PFSK-1 (cell line): ENCODE measurements around the gene AJM1.

Experiments used
- POLR2AphosphoS5 ChIP-seq: IDR thresholded peaks from 2 replicates; pipeline ENCODE4 v1.6.1; 2012; ENCODE audit warnings: low read depth, mild to moderate bottlenecking, control low read depth, low read length, moderate library complexity
- SIN3A ChIP-seq: IDR thresholded peaks from 2 replicates; pipeline ENCODE4 v1.6.1; 2012; ENCODE audit warnings: mild to moderate bottlenecking, low read length, moderate library complexity, borderline replicate concordance; ENCODE audit not compliant: insufficient read depth
- TAF1 ChIP-seq: IDR thresholded peaks from 2 replicates; pipeline ENCODE4 v1.6.1; 2012; ENCODE audit warnings: low read length, control low read depth, borderline replicate concordance; ENCODE audit not compliant: insufficient read depth

DNA sequence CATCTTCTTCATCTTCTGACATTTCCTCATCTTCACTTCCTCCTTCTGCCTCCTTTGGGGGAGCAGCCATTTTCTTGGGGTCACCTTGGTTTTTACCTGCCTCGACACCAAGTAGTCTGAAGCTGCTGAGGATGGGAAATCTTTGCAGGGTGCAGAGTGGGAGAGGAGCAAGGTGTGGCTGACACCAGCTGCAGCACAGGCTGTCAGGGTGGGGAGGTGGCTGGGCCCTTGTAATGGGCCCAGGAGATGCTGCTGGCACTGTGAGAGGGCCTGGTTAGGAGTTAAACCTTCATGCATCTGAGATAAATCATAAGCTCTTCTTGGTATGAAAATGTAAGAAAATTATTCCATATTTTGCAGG lies 26.9 kb upstream of the AJM1 start:
- no peak for TF ChIP-seq SIN3A
- TF ChIP-seq TAF1 = no peak
- no peak for TF ChIP-seq POLR2AphosphoS5
